ENCODE measurements around the gene CDK19.

GRCh38 chr6:110690916-110691315, 124.4 kb downstream of the CDK19 start:
- TF ChIP-seq POLR2AphosphoS5 (IDR thresholded peaks at IDR 0.05) (no peak), CTCF (IDR thresholded peaks at IDR 0.05; ENCODE audit: poor library complexity, severe bottlenecking) (no peak), EP300 (conservative IDR thresholded peaks at IDR 0.05; ENCODE audit: poor library complexity, severe bottlenecking) (no peak), RAD21 (conservative IDR thresholded peaks at IDR 0.05) (no peak), EZH2 (IDR thresholded peaks at IDR 0.05; ENCODE audit: borderline replicate concordance, insufficient read depth, low read length, poor library complexity, severe bottlenecking) (no peak)

Data from neural cell (in vitro differentiated cells).